Lower leg skin (tissue), 3 donors: ENCODE data around the gene OSBPL5.
"Not testable (repeated sequence)": the region's sequence is repeated elsewhere in the genome, so short reads cannot be mapped to it uniquely, and the experiment has no call there.

Experiments used
- POLR2A ChIP-seq, 2 donors: fragments of 450-650 bp; IDR thresholded peaks; one replicate each; pipeline ENCODE4 v1.6.1; 2016 to 2017; ENCODE audit warnings: antibody characterized with exemption in 2 of 2, mild to moderate bottlenecking in 1 of 2, moderate library complexity in 1 of 2
- TF ChIP-seq, protein P1 (sequence below), 3 donors: fragments of 450-650 bp; IDR thresholded peaks; one replicate each; pipeline ENCODE4 v1.5.1; 2016; ENCODE audit warnings: antibody characterized with exemption in 3 of 3, mild to moderate bottlenecking in 3 of 3, moderate library complexity in 2 of 3

DNA sequence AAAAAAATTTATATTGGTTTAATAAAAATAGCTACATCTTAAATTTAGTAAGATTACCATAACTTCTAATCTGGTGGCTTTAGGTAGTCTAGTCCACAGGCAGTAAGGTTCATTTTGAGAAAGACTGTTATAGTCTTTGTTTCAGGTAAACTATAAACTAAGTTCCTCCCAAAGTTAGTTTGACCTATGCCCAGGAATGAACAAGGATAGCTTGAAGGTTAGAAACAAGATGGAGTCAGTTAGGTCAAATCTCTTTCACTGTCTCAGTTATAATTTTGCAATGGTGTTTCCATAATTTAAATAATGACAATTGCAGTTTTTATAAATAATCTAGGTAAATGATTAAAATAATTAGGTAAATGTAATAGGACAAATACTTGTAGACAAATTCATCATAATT is 51.4 kb downstream of the OSBPL5 start:
- TF ChIP-seq, protein P1, sequence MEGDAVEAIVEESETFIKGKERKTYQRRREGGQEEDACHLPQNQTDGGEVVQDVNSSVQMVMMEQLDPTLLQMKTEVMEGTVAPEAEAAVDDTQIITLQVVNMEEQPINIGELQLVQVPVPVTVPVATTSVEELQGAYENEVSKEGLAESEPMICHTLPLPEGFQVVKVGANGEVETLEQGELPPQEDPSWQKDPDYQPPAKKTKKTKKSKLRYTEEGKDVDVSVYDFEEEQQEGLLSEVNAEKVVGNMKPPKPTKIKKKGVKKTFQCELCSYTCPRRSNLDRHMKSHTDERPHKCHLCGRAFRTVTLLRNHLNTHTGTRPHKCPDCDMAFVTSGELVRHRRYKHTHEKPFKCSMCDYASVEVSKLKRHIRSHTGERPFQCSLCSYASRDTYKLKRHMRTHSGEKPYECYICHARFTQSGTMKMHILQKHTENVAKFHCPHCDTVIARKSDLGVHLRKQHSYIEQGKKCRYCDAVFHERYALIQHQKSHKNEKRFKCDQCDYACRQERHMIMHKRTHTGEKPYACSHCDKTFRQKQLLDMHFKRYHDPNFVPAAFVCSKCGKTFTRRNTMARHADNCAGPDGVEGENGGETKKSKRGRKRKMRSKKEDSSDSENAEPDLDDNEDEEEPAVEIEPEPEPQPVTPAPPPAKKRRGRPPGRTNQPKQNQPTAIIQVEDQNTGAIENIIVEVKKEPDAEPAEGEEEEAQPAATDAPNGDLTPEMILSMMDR (IDR thresholded peaks at IDR 0.05) = not testable (repeated sequence)
- TF ChIP-seq POLR2A (IDR thresholded peaks at IDR 0.05) = not testable (repeated sequence)
